ENCODE results near the gene FGF4. TPM values are rescaled to one million over a fixed set of nuclear protein-coding genes. Genes with fewer than 3 reads are reported as not detected.

The FGF4 gene
- total and polyA plus RNA-seq, 11 donors: not detected

- H3K4me3 ChIP-seq: no peak overlapping the region
- TF ChIP-seq POLR2A (IDR thresholded peaks at IDR 0.05): no peak
- no peak for TF ChIP-seq CTCF (IDR thresholded peaks at IDR 0.05)
- no peaks in the 10 kb centered on the region for H3K36me3 ChIP-seq
- H3K27me3 ChIP-seq: peaks cover 0 to 24% (median 0%) of the 10 kb centered on the region in 9 donors
- no peak overlapping the region for H3K27ac ChIP-seq
- intact Hi-C loops (cut with DNase I): no loop called here
- 34 to 56% (median 37%) methylated on average over 3 to 4 of the region's 4 CpGs for WGBS, 4 donors
- H3K4me1 ChIP-seq: no peaks in the 10 kb centered on the region
- ATAC-seq (no peak), DNase-seq (no peak)
- H3K9me3 ChIP-seq: peaks cover 0 to 11% (median 0%) of the 10 kb centered on the region in 12 donors
Observed at GRCh38 chr11:69752890-69753289, 22.3 kb downstream of the FGF4 start.

- ATAC-seq: no peak
- H3K36me3 ChIP-seq: no peaks in the 10 kb centered on the region
- DNase-seq: no peak
- H3K27ac ChIP-seq: no peak overlapping the region
- intact Hi-C loops (cut with DNase I): no loop called here
- H3K4me1 ChIP-seq: no peaks in the 10 kb centered on the region
- peaks cover 0 to 3% (median 0%) of the 10 kb centered on the region in 12 donors for H3K9me3 ChIP-seq
- WGBS, 4 donors: 62 to 69% (median 67%) methylated on average over 11 of the region's 11 CpGs
- no peak overlapping the region for H3K4me3 ChIP-seq
- peaks cover 0 to 37% (median 4%) of the 10 kb centered on the region in 9 donors for H3K27me3 ChIP-seq
- no peak for TF ChIP-seq CTCF (IDR thresholded peaks at IDR 0.05)
- TF ChIP-seq POLR2A (IDR thresholded peaks at IDR 0.05): no peak
Observed at GRCh38 chr11:69750875-69751597, 24.1 kb downstream of the FGF4 start.

- H3K9me3 ChIP-seq: no peaks in the 10 kb centered on the region
- H3K27ac ChIP-seq: no peak overlapping the region
- ATAC-seq: no peak
- intact Hi-C loops (cut with DNase I): no loop called here
- H3K4me1 ChIP-seq: no peaks in the 10 kb centered on the region
- H3K27me3 ChIP-seq: peaks cover 0 to 45% (median 4%) of the 10 kb centered on the region in 9 donors
- no peak overlapping the region for H3K4me3 ChIP-seq
- 62 to 76% (median 70%) methylated on average over 3 to 11 of the region's 11 CpGs for WGBS, 4 donors
- H3K36me3 ChIP-seq: no peaks in the 10 kb centered on the region
- DNase-seq: no peak
- TF ChIP-seq POLR2A (IDR thresholded peaks at IDR 0.05) (no peak), CTCF (IDR thresholded peaks at IDR 0.05) (no peak)
Observed at GRCh38 chr11:69750108-69750850, 24.9 kb downstream of the FGF4 start.

- H3K27me3 ChIP-seq: peaks cover 0 to 37% (median 4%) of the 10 kb centered on the region in 9 donors
- no peak for TF ChIP-seq CTCF (IDR thresholded peaks at IDR 0.05)
- no peak for TF ChIP-seq POLR2A (IDR thresholded peaks at IDR 0.05)
- H3K9me3 ChIP-seq: no peaks in the 10 kb centered on the region
- no peaks in the 10 kb centered on the region for H3K36me3 ChIP-seq
- WGBS, 4 donors: 84 to 92% (median 87%) methylated on average over 9 to 11 of the region's 11 CpGs
- ATAC-seq: no peak
- H3K27ac ChIP-seq: no peak overlapping the region
- intact Hi-C loops (cut with DNase I): no loop called here
- H3K4me3 ChIP-seq: no peak overlapping the region
- no peaks in the 10 kb centered on the region for H3K4me1 ChIP-seq
- no peak for DNase-seq
Observed at GRCh38 chr11:69748637-69749036, 26.5 kb downstream of the FGF4 start.

Measured in heart left ventricle (tissue), 16 donors.